Activated CD8-positive, alpha-beta memory T cell treated with anti-CD3 and anti-CD28 coated beads, Interleukin-2, amount 10 ng/mL, durations not matched to agents 7 days and 5 days (primary cell): ENCODE data around the gene MALRD1. TPM values are rescaled to one million over a fixed set of nuclear protein-coding genes. Genes with fewer than 3 reads are reported as not detected.
"Not testable (repeated sequence)": the region's sequence is repeated elsewhere in the genome, so short reads cannot be mapped to it uniquely, and the experiment has no call there.

Experiments
- ATAC-seq: fragments of 150-1000 bp; cut with Tn5 transposase; one replicate; pipeline ENCODE4 v1.10.0; 2021; ENCODE audit warnings: moderate library complexity
- CTCF ChIA-PET: fragments of 350-600 bp; sonication (Branson Sonifier 250); formaldehyde crosslinking; loops from one replicate; lab custom pipeline; 2021; ENCODE audit warnings: antibody characterized with exemption; lab: Charles Lee
- DNase-seq: peaks from one replicate; pipeline ENCODE4 v3.0.0-alpha.2; 2020
- H3K27ac Mint-ChIP-seq: one replicate; pipeline ENCODE4 v1.8.0; 2021; ENCODE audit warnings: mild to moderate bottlenecking, mixed read lengths
- H3K27me3 Mint-ChIP-seq: one replicate; pipeline ENCODE4 v1.8.0; 2021; ENCODE audit warnings: mixed read lengths
- H3K36me3 Mint-ChIP-seq: one replicate; pipeline ENCODE4 v1.8.0; 2021; ENCODE audit warnings: mild to moderate bottlenecking, mixed read lengths
- H3K4me1 Mint-ChIP-seq: one replicate; pipeline ENCODE4 v1.8.0; 2021; ENCODE audit warnings: mixed read lengths
- H3K4me3 Mint-ChIP-seq: one replicate; pipeline ENCODE4 v1.8.0; 2021; ENCODE audit warnings: mild to moderate bottlenecking, moderate library complexity, mixed read lengths
- H3K9me3 Mint-ChIP-seq: one replicate; pipeline ENCODE4 v1.8.0; 2022; ENCODE audit warnings: low read depth, mixed read lengths
- total RNA-seq, 2 experiments: library from RNA; stranded (reverse); gene quantifications; one replicate each; pipeline ENCODE4 v1.2.3, GENCODE V29; 2021

Gene MALRD1
- total RNA-seq, 2 experiments from 2014 or later: not detected

DNA sequence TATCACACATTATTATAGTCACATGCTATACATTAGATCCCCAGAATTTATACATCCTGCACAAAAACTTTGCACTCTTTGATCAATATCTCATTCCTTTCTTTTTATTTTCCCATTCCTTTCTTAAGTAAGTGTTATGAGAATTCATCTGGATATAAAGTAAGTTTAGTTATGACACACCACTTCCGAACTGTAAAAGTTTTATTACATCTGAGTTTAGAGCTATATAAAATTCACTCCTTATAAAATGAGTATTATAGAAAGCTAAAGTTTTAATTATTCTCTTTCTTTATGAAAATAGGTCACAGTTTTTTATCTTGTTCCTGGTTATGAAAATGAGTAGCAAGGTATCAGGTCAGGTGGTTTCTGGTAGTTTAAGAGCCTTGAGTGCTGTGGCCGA lies 683.0 kb downstream of the MALRD1 start:
- ATAC-seq: no peak
- peaks cover 12% of the 10 kb centered on the region for H3K9me3 Mint-ChIP-seq
- H3K36me3 Mint-ChIP-seq: no peaks in the 10 kb centered on the region
- no peaks in the 10 kb centered on the region for H3K27me3 Mint-ChIP-seq
- no peak for DNase-seq
- H3K4me3 Mint-ChIP-seq: no peak overlapping the region
- H3K27ac Mint-ChIP-seq: no peak overlapping the region
- CTCF ChIA-PET: no interaction called here
- no peaks in the 10 kb centered on the region for H3K4me1 Mint-ChIP-seq

DNA sequence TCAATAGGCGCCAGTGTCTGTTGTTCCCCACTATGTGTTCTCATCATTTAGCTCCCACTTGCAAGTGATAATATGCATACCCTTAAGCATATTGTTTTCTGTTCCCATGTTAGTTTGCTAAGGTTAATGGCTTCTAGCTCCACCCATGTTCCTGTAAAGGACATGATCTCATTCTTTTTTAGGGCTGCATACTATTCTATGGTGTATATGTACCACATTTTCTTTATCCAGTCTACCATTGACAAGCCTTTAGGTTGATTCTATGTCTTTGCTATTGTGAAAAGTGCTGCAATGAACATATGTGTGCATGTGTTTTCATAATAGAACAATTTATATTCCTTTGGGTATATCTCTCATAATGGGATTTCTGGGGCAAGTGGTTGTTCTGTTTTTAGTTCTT lies 689.8 kb downstream of the MALRD1 start:
- no peak for ATAC-seq
- H3K27me3 Mint-ChIP-seq: no peaks in the 10 kb centered on the region
- no peaks in the 10 kb centered on the region for H3K36me3 Mint-ChIP-seq
- H3K9me3 Mint-ChIP-seq: peaks cover 6% of the 10 kb centered on the region
- CTCF ChIA-PET: no interaction called here
- no peak overlapping the region for H3K4me3 Mint-ChIP-seq
- DNase-seq: no peak
- no peaks in the 10 kb centered on the region for H3K4me1 Mint-ChIP-seq
- no peak overlapping the region for H3K27ac Mint-ChIP-seq

DNA sequence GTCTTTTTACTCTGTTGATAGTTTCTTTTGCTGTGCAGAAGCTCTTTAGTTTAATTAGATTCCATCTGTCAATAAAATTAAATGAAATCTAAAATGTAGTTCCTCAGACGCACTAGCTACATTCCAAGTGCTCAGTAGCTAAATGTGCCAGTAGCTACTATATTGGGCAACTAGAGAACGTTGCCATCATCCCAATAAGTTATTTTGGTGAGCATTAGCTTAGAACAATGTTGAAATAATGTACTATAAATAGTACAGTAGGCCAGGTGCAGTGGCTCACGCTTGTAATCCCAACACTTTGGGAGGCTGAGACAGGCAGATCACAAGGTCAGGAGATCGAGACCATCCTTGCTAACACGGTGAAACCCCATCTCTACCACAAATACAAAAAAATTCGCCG lies 690.6 kb downstream of the MALRD1 start:
- DNase-seq, ATAC-seq, CTCF ChIA-PET, H3K4me3 Mint-ChIP-seq, H3K27ac Mint-ChIP-seq, H3K36me3 Mint-ChIP-seq, H3K27me3 Mint-ChIP-seq, H3K4me1 Mint-ChIP-seq, H3K9me3 Mint-ChIP-seq: not testable (repeated sequence)

DNA sequence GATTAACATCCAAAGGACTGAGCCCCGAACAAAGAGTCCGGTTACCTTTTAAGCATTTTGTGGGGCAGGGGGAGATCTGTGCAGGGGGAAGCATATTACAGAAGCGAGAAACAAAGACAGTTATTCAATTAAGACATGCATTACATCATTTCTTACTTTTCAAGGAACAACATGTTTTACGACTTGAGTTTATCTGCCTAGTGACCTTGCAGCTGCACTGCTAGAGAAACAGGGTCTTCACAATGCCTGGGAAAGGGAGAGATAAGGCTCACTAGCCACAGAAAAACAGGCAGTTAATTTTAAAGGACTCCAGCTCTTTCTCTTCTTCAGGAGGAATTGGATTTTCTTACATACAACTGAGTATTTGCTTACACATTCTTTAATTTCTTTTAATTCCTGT lies 693.5 kb downstream of the MALRD1 start:
- H3K9me3 Mint-ChIP-seq, H3K36me3 Mint-ChIP-seq, CTCF ChIA-PET, H3K27me3 Mint-ChIP-seq, H3K4me3 Mint-ChIP-seq, H3K27ac Mint-ChIP-seq, H3K4me1 Mint-ChIP-seq, ATAC-seq, DNase-seq: not testable (repeated sequence)

DNA sequence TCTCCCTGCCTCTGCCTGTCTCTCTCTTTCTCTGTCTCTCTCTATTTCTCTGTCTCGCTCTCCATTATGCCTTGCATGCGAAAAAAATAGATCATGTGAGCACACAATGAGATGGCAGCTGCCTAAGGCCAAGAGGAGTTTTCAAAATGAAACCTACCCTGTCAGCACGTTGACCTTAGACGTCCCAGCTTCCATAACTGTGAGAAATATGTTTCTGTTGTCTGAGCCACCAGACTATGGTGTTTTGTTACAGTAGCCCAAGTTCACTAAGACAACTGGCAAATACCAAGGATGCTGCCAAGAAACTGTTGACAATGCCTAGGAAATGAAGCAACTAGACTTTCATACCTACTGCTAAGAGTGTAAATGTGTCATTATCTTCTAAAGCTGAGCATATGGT lies 697.1 kb downstream of the MALRD1 start:
- CTCF ChIA-PET: no interaction called here

DNA sequence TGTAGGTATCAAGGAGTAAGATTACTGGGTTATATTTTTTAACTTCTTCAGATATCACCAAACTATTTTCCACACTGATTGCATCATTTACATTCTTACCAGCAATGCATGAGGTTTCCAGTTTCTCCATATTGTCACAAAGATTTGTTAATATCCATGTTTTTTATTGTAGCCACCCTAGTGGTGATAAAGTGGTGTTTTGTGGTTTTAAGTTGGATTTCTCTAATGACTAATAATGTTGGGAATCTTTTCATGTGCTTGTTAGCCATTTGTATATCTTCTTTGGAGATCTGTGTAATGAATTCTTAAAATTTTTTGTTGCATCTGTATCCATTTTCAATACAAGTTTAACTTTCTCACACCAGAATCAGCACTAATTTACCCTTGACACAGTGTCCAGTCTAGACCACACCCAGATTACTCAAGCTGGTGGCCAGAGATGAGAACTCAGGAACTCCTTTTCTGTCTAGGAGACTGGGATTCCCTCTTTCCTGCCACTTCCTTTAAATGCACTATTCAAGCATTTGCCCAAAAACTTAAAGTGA lies 700.7 kb downstream of the MALRD1 start:
- Mint-ChIP-seq H3K4me3 (no peak overlapping the region), H3K9me3 (peaks cover 7% of the 10 kb centered on the region), H3K36me3 (no peaks in the 10 kb centered on the region), H3K4me1 (no peaks in the 10 kb centered on the region), H3K27ac (no peak overlapping the region), H3K27me3 (no peaks in the 10 kb centered on the region)
- CTCF ChIA-PET: no interaction called here
- ATAC-seq (no peak), DNase-seq (no peak)

More for the DNA sequence above, 697.1 kb downstream of the MALRD1 start:
- Mint-ChIP-seq H3K36me3 (no peaks in the 10 kb centered on the region), H3K4me1 (no peaks in the 10 kb centered on the region), H3K27me3 (no peaks in the 10 kb centered on the region), H3K4me3 (no peak overlapping the region), H3K9me3 (peaks cover 4% of the 10 kb centered on the region), H3K27ac (no peak overlapping the region)
- ATAC-seq (no peak), DNase-seq (no peak)

DNA sequence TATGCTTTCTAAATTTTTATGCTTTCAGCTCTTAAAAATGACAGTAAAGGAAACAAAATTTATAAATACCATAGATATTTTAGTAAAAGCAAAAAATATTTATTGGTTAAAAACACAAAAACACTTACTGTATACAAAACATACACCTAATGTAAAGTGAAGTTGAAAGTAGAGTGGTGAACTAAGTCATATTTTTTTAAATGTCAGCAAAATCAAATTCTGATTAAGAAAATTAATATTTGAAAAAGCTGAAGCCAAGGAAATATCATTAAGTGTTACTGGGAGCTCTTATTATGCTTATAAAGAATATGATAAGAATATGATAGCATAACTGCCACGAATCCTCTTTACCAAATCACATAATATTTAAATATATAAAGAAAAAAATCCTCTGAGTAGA lies 702.4 kb downstream of the MALRD1 start:
- ATAC-seq (no peak), DNase-seq (no peak)
- no peaks in the 10 kb centered on the region for H3K27me3 Mint-ChIP-seq
- H3K27ac Mint-ChIP-seq: no peak overlapping the region
- no peaks in the 10 kb centered on the region for H3K4me1 Mint-ChIP-seq
- no peak overlapping the region for H3K4me3 Mint-ChIP-seq
- H3K9me3 Mint-ChIP-seq: peaks cover 6% of the 10 kb centered on the region
- no peaks in the 10 kb centered on the region for H3K36me3 Mint-ChIP-seq
- CTCF ChIA-PET: no interaction called here

DNA sequence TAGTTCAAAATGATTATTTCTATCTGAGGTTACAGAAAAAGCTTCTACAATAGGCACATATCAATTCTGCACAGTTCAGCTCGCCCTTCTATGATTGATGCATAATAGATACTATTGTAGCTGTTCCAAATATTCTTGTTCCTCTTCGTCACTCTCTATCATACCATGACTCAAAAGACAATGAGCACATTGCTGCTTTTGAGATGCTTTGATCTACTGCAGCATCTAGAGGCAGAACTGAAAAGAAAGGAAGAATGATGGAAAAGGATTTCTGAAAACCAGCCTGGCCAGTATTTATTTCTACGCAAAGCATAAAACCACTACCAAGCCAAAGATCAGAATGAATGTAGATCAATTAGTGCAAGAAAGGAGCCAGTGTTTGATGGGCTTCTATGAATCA lies 708.3 kb downstream of the MALRD1 start:
- H3K27me3 Mint-ChIP-seq: no peaks in the 10 kb centered on the region
- no peaks in the 10 kb centered on the region for H3K4me1 Mint-ChIP-seq
- peaks cover 5% of the 10 kb centered on the region for H3K9me3 Mint-ChIP-seq
- ATAC-seq (no peak), DNase-seq (no peak)
- H3K36me3 Mint-ChIP-seq: no peaks in the 10 kb centered on the region
- H3K4me3 Mint-ChIP-seq: no peak overlapping the region
- H3K27ac Mint-ChIP-seq: no peak overlapping the region
- CTCF ChIA-PET: no interaction called here

DNA sequence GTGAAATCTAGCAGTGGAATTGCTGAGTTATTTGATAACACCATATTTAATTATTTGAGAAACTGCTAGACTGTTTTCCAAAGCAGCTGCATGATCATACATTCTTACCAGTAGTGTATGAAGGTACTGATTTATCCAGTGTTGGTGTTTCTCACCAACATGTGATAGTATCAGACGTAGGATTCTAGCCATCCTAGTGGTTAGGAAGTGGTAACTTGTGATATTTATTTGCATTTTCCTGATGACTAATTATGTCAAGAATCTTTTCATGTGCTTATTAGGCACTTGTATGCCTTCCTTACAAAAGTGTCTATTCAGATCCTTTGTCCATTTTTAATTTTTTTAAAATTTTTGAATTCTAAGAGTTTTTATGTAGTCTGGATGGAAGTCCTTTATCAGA lies 713.4 kb downstream of the MALRD1 start:
- DNase-seq (no peak), ATAC-seq (no peak)
- Mint-ChIP-seq H3K4me3 (no peak overlapping the region), H3K27me3 (no peaks in the 10 kb centered on the region), H3K36me3 (no peaks in the 10 kb centered on the region), H3K27ac (no peak overlapping the region), H3K4me1 (no peaks in the 10 kb centered on the region), H3K9me3 (peaks cover 8% of the 10 kb centered on the region)
- CTCF ChIA-PET: no interaction called here

DNA sequence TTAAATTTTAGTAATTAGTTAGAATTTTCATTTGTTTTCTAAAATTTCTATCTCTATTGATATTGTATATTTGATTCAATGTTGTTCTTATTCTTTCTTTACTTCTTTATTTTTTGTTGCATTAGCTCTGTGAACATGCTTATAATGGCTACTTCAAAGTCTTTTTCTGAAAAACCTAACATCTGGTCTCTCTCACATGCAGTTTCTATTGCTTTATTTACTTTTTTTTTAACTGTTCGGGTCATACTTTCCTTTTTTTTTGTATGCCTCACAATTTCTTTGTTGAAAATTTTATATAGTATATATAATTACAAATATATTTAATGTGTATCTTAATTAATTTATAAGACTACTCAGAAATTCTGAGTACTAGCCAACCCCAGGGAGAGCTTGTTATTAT lies 715.5 kb downstream of the MALRD1 start:
- ATAC-seq (no peak), DNase-seq (no peak)
- CTCF ChIA-PET: no interaction called here
- no peaks in the 10 kb centered on the region for H3K4me1 Mint-ChIP-seq
- H3K9me3 Mint-ChIP-seq: peaks cover 15% of the 10 kb centered on the region
- no peaks in the 10 kb centered on the region for H3K27me3 Mint-ChIP-seq
- no peaks in the 10 kb centered on the region for H3K36me3 Mint-ChIP-seq
- no peak overlapping the region for H3K4me3 Mint-ChIP-seq
- H3K27ac Mint-ChIP-seq: no peak overlapping the region

DNA sequence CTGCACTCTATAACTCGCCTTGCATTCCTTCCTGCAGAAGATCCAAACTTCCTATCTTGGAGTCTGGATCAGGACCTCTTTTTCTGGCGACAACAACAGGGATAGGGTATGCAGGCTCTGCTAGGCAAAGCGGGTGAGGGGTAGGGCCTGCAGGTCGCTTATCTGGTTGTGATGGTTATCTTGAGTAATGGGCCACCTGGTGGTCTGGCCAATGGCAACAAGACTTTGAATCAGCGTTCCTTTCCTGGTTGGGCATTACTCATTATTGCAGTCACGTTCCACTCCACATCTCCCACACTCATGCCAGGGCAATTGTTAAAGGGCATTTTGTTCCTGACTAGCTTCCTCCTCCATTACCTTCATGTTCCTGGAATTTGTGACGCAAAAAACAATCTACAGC lies 719.3 kb downstream of the MALRD1 start:
- H3K27me3 Mint-ChIP-seq: no peaks in the 10 kb centered on the region
- DNase-seq (no peak), ATAC-seq (no peak)
- H3K36me3 Mint-ChIP-seq: no peaks in the 10 kb centered on the region
- CTCF ChIA-PET: no interaction called here
- peaks cover 13% of the 10 kb centered on the region for H3K9me3 Mint-ChIP-seq
- H3K4me1 Mint-ChIP-seq: no peaks in the 10 kb centered on the region
- H3K27ac Mint-ChIP-seq: no peak overlapping the region
- H3K4me3 Mint-ChIP-seq: no peak overlapping the region

DNA sequence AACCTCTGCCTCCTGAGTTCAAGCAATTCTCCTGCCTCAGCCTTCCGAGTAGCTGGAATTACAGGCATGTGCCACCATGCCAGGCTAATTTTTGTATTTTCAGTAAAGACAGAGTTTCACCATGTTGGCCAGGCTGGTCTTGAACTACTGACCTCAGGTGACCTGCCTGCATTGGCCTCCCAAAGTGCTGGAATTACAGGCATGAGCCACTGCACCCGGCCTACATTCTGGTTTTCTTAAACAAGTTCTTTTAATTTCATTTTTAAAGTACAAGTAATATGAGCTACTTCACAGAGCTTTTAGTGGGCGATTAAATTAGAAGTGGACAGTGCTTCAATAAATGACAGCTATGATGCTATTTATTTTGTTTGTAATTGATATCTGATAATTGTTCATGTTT lies 721.2 kb downstream of the MALRD1 start:
- CTCF ChIA-PET, H3K9me3 Mint-ChIP-seq, DNase-seq, H3K27ac Mint-ChIP-seq, ATAC-seq, H3K4me3 Mint-ChIP-seq, H3K27me3 Mint-ChIP-seq, H3K36me3 Mint-ChIP-seq, H3K4me1 Mint-ChIP-seq: not testable (repeated sequence)

DNA sequence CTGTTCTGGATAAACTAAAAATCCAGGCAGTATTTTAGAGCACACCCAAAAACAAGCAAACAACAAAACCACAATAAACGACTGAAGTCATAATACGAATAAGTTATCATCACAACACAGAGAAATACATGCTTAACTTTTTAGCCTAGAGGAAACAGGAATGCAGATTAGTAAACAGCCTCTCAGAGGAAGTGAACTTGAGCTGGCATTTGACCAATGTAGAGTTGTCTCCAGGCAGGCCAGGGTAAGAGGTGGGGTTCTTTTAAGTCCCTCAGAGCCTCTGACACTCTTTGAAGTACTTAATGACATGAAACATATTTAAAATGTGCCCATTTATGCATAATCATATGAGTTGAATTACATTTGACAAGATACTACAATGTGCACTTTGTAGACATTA lies 724.4 kb downstream of the MALRD1 start:
- Mint-ChIP-seq H3K4me1 (no peaks in the 10 kb centered on the region), H3K4me3 (no peak overlapping the region), H3K27me3 (no peaks in the 10 kb centered on the region), H3K36me3 (no peaks in the 10 kb centered on the region), H3K27ac (no peak overlapping the region), H3K9me3 (peaks cover 6% of the 10 kb centered on the region)
- DNase-seq: no peak
- CTCF ChIA-PET: no interaction called here
- no peak for ATAC-seq

DNA sequence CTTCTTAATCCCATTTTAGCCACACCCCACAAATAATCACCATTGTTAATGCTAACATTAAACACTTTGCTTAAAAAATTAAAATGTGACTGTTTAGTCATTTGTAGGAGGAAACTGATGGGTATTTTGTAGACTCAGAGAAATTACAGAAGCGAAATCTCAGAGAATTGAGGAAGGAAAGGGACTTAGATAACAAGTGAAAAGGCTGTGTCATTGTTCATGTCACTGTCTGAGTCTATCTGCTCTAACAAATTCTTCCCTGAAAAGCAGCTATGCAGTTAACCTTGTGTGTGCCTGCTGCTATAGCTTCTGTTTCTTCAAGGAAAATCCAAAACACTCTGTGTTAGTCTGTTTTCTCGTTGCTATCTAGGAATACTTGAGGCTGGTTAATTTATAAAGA lies 726.7 kb downstream of the MALRD1 start:
- no peak for DNase-seq
- peaks cover 2% of the 10 kb centered on the region for H3K9me3 Mint-ChIP-seq
- CTCF ChIA-PET: no interaction called here
- H3K4me3 Mint-ChIP-seq: no peak overlapping the region
- no peaks in the 10 kb centered on the region for H3K36me3 Mint-ChIP-seq
- no peak overlapping the region for H3K27ac Mint-ChIP-seq
- ATAC-seq: no peak
- no peaks in the 10 kb centered on the region for H3K4me1 Mint-ChIP-seq
- H3K27me3 Mint-ChIP-seq: no peaks in the 10 kb centered on the region

DNA sequence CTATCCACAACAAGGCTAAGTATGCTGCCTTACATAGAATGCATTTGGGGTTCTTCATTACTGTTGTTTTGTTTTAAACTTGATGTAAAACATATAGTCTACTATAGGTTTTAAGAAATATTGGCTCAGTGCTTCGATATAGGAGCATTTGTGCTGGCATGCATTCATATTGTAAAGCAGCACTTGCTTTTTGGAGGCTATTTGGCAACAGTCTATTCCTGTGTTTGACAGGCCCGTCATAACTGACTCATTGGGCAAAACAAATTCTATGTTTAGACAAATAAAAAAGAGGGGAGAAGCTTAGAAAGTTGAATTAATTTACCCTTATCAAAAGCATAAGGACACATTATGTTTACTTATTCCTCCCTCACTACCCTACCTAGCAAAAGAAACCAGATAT lies 729.2 kb downstream of the MALRD1 start:
- Mint-ChIP-seq H3K36me3 (no peaks in the 10 kb centered on the region), H3K27ac (no peak overlapping the region), H3K4me3 (no peak overlapping the region), H3K27me3 (no peaks in the 10 kb centered on the region), H3K4me1 (no peaks in the 10 kb centered on the region), H3K9me3 (peaks cover 8% of the 10 kb centered on the region)
- no peak for ATAC-seq
- no peak for DNase-seq
- CTCF ChIA-PET: no interaction called here
